GM19351 (cell line): ENCODE results near the gene STK35.
"Not testable (repeated sequence)": the region's sequence is repeated elsewhere in the genome, so short reads cannot be mapped to it uniquely, and the experiment has no call there.

Experiments
- ATAC-seq: cut with Tn5 transposase; IDR thresholded peaks from one replicate; pipeline ENCODE4 v1.9.1; 2021; ENCODE audit warnings: mild to moderate bottlenecking, moderate library complexity; ENCODE audit not compliant: unreplicated experiment

STK35 gene

DNA sequence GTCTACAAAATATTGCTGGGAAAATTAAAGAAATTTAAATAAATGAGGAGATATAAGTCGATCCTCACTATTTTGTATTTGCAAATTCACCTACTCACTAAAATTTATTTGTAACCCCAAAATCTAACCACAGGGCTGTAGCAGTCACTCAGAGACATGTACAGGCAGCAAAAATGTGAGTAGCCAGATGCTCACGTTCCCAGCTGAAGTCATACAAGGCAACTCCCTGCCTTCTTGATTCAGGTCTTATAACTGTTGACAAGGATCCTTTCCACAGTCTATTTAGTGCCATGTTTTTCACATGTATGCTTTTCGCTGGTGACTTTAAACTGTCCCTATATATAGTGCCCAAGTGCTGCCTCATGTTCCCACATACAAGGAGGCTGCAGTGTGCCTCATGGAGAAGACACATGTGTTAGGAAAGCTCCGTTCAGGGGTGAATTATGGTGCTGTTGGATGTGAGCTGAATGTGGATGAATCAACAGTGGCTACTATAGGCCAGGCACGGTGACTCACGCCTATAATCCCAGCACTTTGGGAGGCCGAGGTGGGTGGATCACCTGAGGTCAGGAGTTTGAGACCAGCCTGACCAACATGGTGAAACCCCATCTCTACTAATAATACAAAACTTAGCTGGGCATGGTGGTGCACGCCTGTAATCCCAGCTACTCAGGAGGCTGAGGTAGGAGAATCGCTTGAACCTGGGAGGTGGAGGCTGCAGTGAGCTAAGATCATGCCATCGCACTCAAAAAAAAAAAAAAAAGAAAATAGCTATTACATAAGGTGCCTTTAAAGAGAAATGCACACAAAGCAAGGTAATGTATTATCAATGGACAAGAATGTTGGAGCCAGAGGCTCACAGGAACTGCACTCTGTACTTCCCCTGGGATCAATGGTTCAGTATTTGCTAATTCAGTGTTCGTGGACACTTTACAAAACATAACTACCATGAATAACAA is 55.3 kb downstream of the STK35 start:
- no peak for ATAC-seq

DNA sequence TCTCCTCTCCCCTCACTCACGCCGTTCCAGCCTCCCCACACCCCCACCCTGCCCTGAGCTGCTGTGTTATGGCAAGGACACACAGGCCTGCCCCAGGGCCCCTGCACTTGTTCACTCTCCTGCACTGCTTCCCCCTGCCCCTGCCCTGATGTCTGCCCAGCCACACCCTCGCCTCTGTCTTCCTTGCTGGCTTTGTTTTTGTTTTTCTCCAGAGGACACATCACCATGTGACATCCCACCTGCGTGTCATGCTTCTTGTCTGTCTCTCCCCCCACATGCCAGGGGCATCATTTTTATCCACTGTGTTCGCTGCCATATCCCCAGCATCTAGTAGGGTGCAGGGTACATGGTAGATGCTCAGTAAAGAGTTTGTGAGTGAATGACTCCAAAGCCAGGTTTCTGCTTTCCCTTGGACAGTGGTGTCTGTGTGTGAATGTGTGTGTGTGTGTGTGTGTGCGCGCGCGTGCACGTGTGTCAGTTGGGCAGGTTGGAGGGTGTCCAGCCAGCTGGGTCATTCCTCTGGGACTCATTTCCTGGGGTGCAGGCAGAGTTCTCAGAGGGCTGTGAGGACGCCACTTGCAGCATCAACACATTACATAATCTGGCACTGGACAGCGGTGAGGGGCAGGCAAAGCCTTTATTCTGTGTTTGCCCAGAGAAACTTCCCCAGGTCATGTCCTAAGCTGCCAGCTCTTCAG is 60.6 kb downstream of the STK35 start:
- no peak for ATAC-seq

DNA sequence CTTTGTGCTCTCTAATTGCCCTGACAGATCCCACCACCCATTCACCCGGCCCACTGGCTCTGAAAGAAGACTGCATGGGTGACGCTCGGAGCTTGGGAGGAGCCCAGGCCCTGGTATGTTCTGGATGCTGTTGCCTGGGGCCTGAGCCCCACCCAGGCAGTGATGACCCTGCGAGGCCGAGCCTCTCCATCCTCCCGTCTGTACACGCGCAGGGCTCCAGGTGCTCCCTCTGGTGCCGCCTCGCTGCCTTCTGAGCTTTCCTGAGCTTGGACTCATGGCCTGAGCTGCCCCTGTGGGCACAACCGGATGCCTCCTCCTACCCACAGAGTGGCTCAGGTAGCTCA is 61.2 kb downstream of the STK35 start:
- no peak for ATAC-seq

DNA sequence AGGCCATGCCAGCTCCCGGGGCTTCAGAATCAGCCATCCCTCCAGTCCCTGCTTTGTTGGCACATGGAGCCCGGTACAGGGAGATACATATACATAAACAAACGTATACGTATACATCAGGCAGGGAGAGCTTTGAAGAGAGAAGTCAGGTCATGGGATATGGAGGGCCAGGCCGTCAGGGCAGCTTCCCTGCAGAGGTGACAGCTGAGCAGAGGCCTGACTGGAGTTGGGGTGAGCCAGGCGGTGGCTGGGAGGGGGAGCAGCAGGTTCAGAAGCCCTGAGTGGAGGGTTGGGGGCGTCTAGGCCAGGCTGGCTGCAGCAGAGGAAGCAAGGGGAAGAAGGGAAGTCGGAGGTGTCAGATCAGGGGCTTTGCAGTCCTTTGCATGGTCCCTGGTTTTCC is 61.7 kb downstream of the STK35 start:
- no peak for ATAC-seq

DNA sequence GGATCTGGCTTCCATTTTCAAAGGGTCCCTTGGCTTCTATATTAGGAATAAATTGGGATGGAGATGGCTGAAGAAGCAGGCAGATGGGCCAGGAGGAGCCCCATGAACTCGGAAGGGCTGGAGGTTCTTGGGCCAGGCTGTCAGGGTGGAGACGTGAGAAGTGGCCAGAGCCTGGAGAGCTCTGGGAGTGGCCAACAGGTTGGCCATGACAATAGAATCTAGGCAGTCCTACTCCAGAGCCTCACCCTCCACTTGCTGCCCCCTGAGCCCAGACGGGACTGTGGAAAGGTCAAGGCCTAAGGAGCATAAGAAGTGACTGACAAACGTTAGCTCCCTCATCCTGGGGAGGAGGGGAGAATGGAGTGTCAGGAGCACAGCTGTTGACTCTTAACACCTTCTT is 62.1 kb downstream of the STK35 start:
- no peak for ATAC-seq

DNA sequence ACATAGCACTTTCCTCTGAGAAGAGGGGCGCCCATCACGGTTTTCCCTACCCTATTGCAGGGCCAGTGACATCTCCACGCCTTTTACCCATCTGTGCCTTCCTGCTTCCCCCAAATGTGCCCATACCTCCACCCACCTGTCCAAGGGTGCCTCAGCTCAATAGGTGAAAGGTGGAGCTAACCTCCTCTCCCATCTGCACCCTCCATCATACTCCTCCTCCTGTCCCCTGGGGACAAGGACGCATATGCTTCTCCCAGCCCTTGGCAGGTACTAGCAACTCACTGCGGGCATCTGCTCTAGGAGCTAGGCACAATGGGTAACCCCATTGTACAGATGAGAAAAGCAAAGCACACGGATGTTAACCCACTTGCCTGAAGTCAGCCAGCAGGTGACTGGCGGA is 62.8 kb downstream of the STK35 start:
- no peak for ATAC-seq

DNA sequence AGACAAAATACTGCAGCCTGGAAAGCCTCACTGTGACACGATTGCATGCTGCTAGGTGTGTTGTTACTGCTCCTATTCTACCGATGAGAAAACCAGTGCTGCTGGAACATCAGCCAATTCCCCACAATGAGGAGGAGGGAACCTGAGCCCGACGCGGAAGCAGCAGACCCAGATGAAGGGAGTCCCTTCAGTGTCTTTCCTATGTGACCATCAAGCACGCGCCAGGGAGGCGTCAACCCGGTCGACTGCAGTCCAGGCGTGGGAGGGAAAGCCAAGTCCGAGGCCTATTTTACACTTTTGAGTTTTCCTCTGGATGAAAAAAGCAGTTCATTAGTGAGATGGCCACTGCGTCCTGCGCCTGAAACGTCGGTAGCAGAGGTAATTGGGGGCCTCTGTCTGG is 63.3 kb downstream of the STK35 start:
- no peak for ATAC-seq

DNA sequence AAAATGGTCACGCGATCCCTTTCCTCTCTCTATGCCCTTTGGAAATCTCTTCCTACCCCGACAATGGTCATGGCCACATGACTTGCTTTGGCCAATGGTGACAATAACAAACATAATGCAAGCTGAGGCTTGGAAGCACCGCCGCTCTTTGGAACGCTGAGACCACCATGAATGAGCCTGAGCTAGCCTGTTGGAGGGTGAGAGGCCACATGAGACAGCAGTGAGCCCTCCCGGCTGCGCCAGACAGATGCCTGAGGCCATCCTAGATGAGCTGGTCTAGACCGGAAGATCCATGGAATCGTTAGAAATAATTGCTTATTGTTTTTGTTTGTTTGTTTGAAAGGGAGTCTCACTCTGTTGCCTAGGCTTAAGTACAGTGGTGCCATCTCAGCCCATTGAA is 64.2 kb downstream of the STK35 start:
- ATAC-seq: no peak

DNA sequence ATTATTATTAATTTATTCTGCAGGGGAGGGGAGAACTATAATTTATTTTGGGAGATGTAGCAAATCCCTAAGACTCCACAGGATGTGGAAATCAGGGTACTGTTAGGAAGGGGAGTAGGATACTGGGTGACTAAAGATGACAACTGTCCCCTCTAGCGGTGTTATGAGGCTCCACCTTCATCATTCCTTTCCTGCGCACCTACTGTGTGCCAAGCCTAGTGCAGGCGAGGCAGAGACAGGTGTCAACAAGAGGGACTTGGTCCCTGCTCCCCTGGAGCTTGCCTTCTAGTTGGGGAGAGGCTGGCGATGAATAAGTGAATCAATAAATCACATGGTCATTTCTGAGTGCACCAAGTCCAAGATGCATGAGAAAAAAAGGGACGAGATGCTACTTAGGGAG is 65.5 kb downstream of the STK35 start:
- no peak for ATAC-seq

DNA sequence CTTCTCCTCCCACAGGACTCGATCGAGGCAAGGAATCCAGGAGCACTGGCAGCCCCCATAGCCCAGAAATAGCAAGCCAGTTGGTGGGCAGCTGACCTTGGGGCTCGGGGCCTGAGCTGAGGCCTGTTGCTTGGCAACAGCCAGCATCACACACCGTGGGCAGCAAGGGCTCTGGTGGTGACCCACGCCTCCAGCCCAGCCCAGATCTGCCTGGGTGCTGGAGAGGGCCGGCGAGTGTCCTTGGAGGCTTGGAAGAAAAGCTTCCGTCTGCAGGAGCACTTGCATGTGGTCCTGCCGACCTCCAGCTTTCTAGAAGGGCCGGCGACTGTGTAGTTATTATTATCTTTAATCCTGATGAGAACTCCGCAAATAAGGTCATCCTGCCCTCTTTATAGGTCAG is 67.3 kb downstream of the STK35 start:
- ATAC-seq: no peak

DNA sequence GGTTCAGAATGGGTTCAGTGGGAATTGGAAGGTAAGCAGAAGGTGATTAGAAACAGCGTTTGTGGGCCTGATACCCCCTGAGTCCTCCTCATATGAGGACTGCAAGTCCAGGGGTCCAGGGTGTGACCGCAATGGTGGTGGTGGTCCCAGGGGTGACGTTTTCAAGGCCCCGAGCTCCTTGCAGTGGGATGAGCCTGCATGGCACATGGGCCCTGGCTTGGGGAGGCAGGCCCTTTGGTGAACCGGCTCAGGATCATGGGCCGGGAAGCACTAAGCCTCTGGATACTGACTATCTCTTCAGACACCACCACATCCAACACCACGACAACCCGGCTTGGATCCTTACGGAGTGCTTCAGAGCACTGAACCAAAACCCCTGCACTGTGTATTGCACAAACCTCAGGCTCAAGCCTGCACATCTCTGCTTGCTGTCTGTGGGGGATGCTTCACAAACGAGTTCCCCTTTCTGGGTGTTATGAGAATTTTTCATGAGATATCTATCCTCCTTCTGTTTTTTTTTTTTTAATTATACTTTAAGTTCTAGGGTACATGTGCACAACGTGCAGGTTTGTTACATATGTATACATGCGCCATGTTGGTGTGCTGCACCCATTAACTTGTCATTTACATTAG is 67.9 kb downstream of the STK35 start:
- no peak for ATAC-seq

DNA sequence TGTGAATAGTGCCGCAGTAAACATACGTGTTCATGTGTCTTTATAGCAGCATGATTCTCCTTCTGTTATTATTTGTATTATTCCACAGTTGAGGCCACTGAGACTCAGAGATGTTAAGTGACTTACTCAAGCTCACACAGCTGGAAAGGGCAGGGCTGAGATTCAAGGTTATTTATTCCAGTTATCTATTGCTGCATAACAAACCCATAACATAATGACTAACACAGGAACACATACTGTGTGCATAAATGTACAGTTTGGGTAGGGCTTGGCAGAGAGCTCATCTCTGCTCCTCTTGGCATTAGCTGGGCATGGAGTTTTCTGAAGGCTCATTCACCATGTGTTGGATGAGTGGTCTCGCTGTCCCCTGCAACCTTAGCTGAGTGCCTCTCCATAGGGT is 68.8 kb downstream of the STK35 start:
- ATAC-seq: no peak

DNA sequence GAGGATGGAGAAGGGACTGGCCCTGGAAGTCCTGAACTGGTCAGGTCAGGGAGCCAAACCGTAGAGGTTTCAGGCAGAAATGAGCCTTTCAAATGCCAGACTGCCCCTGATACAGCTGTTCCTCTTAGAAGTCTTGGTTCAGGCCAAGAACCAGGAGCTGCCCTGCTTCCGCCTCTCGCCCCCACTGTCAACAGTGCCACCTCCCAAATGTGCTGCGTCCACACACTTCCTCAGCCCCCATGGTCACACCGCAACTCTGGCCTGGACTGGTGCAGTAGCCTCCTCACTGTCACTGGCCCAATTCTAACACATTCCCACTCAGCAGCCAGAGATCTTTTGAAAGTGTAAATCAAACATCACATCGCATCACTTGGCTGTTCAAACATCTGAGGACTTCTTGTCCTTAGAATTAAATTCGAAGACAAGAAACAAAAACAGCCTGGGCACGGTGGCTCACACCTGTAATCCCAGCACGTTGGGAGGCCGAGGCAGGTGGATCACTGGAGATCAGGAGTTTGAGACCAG is 69.7 kb downstream of the STK35 start:
- ATAC-seq: no peak

DNA sequence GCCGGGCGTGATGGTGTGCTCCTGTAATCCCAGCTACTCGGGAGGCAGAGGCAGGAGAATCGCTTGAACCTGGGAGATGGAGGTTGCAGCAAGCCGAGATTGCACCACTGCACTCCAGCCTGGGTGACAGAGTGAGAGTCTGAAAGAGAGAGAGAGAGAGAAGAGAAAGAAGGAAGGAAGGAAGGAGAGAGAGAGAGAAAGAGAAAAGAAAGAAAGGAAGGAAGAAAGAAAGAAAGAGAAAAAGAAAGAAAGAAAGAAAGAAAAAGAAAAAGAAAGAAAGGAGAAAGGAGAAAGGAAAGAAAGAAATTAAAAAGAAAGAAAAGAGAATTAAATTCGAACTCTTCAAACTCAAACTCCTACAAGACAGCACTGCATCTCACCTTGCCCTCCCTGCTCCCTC is 70.2 kb downstream of the STK35 start:
- ATAC-seq: not testable (repeated sequence)

DNA sequence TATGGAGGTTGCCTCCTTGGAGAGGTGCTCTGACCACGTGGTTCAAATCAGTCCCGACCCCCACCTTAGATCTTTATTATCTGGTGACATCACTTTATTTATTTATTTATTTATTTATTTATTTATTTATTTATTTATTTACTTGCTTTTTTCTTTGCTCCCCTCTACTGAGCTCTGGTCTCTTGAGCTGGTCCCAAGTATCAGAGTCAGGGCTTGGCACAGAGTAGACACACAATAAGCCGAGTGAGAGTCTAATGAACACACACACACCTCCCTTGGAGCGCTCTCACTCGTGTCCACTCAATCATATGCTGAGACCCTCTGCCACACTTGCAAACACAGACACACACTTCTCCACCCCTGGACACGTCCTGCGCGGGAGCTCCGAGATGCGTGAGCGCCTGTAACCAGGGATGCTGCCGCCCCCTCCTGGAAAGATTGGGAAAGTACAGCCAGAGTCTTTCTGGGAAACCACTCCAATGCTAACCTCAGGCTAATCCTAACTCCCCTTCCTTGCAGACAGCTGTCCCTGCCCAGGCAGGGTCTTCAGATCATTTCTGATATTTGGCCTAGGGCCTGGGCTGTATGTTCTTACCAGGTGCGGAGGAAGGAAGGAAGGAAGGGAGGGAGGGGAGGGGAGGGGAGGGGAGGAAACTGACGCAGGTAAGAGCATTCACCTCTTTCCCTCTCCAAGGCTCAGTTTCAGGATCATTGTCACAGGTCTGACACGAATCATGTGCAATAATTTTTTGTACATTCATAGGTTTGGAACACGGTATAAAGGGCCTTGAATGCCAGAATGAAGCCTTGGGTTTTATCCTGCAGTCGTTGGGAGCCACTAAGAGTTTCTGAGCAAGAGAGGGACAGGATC is 70.9 kb downstream of the STK35 start:
- ATAC-seq: no peak

DNA sequence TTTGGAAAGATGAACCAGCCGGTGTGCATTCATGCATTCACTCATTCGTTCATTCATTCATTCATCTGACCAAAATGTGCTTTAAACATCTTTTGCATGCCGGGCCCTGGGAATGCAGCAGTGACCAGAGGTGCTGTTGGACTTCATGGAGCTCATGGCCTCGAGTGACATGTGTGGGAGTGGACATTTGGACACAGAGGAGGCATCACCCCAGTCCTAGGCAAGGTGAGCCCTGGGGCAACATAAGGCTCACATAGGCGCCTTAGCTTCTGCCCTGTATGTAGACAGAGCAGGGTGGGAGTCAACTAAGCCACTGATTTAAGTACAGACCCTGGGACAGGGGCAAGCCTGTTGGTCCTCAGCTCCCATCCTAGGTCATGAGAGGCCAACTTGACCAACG is 71.6 kb downstream of the STK35 start:
- no peak for ATAC-seq

DNA sequence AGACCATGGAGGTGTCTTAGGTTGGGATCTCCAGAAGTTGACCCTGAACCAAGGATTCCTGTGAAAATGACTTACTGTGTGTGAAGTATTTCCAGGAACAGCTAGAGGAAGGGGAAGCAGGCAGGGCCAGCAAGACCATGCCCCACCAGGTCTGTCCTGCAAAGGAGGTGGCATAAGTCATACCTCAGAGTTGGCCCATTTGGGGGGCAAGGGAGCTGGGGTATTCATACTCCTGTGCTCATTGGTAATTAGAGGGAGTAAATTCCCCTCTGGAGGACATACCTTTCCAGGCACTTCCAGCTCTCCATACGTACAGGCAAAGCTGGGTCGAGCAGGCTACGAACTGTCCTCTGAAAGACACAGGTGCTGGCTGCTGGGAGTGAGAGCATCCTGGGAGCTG is 72.4 kb downstream of the STK35 start:
- no peak for ATAC-seq

DNA sequence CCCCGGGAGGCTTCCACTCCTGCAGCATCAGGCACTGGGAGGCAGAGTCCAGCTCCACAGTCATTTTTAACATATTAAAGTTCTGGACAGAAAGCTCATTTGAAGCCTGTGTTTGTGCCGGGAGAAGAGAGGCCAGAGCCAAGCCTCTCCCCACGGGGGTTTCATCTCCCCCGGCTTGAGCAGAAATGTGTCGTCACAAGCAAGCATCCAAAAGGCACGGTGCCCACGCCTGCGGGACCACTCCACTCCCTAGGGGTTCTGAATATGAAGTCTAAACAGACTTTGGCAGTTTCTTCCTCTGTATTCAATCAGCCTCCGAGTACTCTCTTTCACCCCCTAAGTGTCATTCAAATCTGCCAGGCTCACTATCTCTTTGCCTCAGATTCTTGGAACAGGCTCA is 75.3 kb downstream of the STK35 start:
- no peak for ATAC-seq

DNA sequence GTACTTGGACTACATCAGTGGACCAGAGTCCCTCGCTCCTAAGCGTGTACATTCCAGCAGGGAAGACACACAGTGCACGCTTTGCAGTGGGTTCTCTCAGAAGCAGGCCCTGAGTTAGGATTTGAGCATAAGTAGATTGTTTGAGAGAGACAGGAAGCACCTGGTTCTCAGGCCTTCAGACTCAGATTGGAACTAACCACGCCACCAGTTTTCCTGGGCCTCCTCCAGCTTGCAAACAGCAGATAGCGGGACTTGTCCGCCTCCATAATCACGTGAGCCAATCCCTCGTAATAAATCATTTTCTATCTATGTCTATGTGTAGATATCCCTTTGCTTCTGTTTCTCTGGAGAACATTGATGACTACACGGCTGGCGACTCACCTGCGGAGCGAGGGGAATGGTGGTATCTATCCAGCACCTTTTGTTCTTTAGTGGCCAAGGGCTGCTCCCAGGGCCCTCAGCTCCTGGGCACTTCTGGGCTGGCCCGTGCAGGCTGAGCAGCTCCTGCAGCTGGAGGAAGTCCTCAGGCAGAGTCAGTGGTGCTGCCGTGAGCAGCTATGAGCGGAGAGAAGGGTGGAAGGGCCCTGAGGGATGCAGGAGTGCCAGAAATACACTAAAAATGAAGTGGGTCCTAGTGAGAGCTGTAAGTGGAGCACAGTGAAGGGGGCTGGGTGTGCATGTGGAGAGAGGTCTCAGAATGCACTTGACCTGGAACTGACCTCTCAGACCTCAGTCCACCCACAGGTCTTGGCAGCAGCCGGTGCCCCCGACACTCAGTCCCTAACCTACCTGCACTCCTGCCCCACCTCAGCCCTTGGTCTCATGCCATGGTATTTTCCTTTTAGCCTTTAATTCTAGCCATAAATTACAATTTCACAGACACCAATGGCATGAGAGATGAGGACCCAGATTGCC is 76.9 kb downstream of the STK35 start:
- no peak for ATAC-seq

DNA sequence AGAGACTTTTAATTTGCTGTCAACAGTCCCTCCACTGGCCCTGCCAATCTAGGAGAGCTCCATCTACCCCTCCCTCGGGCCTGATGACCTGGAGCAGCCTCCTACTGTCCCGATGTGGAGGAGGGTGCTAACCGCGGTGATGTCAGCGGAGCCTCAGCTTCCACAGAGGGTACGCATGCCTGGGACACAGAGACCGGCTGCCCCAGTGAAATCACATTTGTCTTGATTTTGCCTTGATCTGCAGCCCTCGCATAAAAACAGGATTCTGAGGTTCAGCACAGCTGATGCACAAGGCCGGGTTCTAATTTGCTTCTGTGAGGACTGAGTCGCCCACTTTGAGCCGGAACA is 77.6 kb downstream of the STK35 start:
- no peak for ATAC-seq
